GM18951 (cell line): ENCODE measurements around the gene C2orf92.

ENCODE experiments used
- POLR2A ChIP-seq: IDR thresholded peaks from 4 replicates; pipeline ENCODE4 v1.6.1; 2011; ENCODE audit warnings: mild to moderate bottlenecking; ENCODE audit not compliant: insufficient read length, insufficient read depth; ENCODE audit errors: extremely low read depth
- in situ Hi-C: fragments of 300-500 bp; cut with MboI; formaldehyde crosslinking; loops from one replicate; pipeline ENCODE4 v1.12.0; 2022; ENCODE audit warnings: low sequenced_read_pairs, mixed read lengths, inconsistent platforms; ENCODE audit not compliant: unreplicated experiment

C2orf92 gene

DNA sequence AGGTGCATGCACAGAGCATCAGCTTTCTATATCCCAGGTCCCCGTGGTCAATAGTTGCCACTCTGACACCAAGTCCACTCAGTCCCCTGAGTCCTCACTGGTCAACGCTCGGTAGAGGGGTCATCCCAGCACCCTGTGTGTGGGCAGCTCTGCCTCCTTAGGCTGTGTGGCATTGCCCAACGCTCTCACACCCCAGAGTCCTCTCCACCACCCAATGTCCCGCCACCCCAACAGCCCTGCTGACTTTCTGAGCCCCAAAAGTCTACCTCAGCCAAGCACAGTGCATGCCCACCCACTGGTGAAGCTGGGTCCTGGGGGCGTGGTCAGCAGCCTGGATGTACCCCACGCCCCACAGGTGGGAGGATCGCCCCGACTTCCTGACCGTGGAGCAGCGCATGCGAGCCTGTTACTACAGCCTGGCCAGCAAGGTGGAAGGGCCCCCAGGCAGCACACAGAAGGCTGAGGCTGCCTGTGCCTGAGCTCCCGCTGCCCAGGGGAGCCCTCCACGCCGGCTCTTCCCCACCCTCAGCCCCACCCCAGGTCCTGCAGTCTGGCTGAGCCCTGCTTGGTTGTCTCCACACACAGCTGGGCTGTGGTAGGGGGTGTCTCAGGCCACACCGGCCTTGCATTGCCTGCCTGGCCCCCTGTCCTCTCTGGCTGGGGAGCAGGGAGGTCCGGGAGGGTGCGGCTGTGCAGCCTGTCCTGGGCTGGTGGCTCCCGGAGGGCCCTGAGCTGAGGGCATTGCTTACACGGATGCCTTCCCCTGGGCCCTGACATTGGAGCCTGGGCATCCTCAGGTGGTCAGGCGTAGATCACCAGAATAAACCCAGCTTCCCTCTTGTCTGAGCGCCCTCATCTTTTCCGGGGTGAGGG lies 69.7 kb downstream of the C2orf92 start:
- no peak for TF ChIP-seq POLR2A
- in situ Hi-C loops = no loop called here

DNA sequence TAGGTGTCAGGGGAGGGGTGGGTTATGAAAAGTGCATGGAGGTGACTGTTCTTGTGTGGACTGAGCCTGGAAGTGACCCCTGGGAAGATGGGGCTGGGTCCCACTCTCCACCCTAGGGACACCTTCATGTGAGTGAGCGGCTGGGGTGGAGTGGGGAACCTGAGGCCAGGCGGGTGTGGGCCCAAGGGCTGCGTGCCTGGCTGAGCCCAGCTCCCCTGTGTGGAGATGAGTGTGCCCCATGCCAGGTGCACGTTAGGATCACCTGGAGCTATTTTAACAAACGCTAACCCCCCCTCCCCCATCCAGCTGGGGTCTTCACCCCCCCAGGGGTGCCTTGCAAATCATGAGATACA lies 70.4 kb downstream of the C2orf92 start:
- no peak for TF ChIP-seq POLR2A
- in situ Hi-C loops = no loop called here

DNA sequence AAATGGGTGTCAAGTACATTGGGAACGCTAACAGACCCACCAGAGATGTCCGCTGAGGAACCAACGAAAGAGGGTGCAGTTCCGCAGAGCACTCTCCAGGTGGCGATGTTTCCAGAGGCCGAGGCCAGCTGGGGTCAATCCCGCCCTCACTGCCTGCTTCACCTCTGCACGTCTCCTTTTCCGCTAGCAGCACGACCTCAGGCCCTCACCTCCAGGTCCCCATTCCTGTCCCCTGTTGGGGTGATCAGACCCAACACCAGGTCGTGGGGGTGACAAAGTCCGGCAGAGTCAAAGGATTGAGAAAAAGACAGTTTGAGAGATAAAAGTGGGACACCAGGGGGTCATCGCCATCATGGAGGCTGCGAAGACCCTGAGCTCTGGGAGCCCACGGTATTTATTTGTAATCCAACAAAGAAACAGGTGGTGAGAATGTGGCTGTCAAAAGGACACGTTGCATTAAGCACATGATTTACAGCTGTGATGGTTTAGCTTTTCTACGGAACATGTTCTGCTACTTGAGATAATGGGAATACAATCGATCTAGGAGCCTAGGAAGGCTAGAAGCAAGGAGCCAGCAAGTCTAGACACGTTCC lies 71.2 kb downstream of the C2orf92 start:
- in situ Hi-C loops = no loop called here
- TF ChIP-seq POLR2A = no peak

GRCh38 chr2:97741251-97741650 lies 71.7 kb downstream of the C2orf92 start:
- no peak for TF ChIP-seq POLR2A
- in situ Hi-C loops = no loop called here

DNA sequence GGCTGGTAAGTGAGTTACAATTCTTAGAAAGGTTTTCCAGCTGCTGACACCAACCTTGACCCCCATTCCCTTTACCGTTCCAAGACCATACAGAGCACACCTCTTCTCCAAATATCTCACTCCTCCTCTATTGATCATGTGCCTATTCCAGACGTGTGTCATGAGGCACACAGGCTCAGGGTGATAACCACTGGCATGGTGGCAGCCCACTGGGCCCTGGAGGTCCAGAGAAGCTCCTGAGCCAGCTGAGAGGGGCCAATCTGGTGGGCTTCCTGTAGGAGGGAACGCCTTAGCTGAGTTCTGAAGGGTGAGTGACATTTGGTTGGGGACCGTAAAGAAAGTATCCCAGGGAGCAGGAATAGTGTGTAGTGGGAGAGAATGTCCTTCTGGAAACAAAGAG lies 72.2 kb downstream of the C2orf92 start:
- in situ Hi-C loops = no loop called here
- no peak for TF ChIP-seq POLR2A

DNA sequence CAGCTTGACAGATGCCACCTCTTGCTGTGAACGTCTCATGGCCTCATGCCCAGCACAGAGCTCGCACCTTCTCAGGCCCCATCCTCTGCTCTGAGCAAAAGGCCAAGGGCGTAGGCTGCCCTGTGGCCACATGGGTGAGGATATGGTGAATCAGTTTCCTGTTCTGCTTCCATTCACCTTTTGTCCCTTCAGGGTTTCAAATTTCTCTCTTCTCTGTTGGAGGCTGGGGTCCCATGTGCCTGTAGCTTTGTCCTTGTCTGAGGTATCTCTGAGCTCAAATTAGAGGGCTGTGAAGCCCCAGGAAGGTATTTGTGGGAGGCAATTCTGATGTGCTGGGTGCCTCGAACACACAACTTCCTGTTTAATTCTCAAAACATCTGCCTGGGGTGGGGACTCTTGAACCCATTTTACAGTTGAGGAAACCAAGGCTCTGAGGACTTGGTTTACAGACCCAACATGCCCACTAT lies 72.9 kb downstream of the C2orf92 start:
- no peak for TF ChIP-seq POLR2A
- in situ Hi-C loops = no loop called here

DNA sequence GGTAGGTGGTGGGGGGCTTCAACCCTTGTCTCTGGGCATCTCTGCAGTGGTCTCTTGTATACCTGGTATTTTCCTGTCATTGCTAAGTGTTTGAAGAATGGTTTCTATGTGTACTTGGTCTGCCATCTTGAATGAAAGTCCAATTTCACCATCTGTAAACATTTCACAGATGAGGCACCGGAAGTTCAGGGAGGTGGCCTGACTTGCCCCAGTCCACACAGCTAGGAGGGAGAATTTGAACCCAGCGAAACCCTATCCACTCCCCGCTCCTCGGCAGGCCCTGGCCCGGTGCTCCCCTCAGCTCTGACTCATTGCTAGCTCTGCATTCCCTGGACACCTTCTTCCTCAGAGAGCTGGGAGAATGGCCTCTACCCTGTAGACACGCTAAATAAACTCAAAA lies 74.4 kb downstream of the C2orf92 start:
- in situ Hi-C loops = no loop called here
- TF ChIP-seq POLR2A = no peak

DNA sequence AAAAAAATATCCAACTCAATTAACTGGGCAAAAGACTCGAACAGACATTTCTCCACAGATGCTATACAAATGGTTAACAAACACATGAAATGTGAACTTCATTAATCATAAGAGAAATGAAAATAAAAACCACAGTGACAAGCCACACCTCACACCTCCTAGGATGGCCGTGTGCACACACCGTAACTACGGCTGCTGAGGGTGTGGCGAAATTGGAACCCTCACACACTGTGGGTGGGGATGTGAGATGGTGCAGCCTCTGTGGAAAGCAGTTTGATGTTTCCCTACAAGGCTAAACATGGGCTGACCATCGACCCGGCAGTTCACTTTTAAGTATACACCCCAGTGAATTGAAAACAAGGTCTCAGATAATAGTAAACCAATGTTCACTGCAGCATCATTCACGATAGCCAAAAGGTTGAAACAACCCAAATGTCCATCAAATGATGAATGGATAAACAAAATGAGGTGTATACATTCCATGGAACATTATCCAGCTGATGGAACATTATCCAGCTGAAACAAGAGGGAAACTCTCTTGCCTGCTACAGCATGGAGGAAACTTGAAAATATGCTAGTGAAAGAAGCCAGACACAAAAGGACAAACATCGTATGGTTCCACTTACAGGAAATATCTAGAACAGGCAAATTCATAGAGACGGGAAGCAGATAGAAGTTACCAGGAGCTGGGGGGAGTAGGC lies 76.1 kb downstream of the C2orf92 start:
- no peak for TF ChIP-seq POLR2A
- in situ Hi-C loops = no loop called here

GRCh38 chr2:97747285-97747684 lies 77.8 kb downstream of the C2orf92 start:
- in situ Hi-C loops = no loop called here
- TF ChIP-seq POLR2A = no peak

DNA sequence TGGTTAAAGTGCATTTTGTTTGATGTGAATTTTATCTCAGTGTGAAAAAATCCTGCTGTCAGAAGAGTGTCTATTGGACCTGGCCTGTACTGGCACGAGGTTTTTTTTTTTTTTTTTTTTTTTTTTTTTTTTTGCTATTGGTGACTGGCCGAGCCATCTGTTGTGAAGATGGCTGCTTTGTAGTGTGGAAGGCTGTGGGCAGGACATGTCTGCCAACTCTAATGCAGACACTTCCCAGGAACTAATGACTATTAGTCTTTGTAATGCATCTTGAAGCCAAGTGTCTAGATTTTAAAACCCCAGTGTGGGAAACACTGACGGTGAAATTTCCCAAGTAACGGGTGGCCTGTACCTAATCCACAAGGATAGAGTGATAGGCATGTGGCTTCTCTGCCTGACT lies 78.2 kb downstream of the C2orf92 start:
- in situ Hi-C loops = no loop called here
- TF ChIP-seq POLR2A = no peak

- TF ChIP-seq POLR2A = no peak
- in situ Hi-C loops = no loop called here
Observed at GRCh38 chr2:97749581-97749980, 80.1 kb downstream of the C2orf92 start.

- in situ Hi-C loops = no loop called here
Observed at GRCh38 chr2:97750017-97750416, 80.5 kb downstream of the C2orf92 start.

GRCh38 chr2:97751752-97752151 lies 82.2 kb downstream of the C2orf92 start:
- in situ Hi-C loops = no loop called here
- no peak for TF ChIP-seq POLR2A

More at GRCh38 chr2:97750017-97750416, 80.5 kb downstream of the C2orf92 start:
- TF ChIP-seq POLR2A = no peak
